GM10266 (cell line): ENCODE data around the gene KIF21B.

ENCODE experiments used
- DNase-seq: peaks from one replicate; pipeline ENCODE4 v3.0.0; 2012; ENCODE audit errors: extremely low spot score
- CTCF ChIP-seq: IDR thresholded peaks from 2 replicates; pipeline ENCODE4 v1.5.1; 2012; ENCODE audit warnings: mild to moderate bottlenecking, low read depth; ENCODE audit not compliant: control insufficient read depth, insufficient read depth; ENCODE audit errors: missing control alignments

Gene KIF21B

GRCh38 chr1:201023517-201023902, at the start of gene KIF21B:
TSS of gene KIF21B (minus strand) at chr1:201023714. CDS start at chr1:201023383, 331 bp downstream.
- TF ChIP-seq CTCF, result no peak
- DNase-seq, result peak; percentile 94

DNA sequence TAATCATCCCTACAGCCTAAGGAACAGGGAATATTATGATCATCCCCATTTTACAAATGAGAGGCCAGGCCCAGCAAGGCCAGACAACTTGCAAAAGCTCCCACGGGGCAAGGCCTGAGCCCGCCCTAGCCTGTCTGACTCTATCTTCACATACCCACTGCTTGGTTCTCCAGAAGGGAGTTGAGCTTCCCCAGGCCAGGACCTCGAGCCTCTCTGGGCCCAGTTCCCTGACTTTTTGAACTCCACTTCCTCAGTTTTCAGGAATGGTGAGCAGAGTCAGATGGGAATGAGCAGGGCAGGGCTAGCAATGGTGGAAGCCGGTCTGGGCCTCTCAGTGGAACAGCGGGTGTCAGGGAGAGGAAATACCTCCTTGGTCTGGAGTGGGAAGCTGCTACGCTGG, 49.4 kb upstream of the KIF21B start:
- no peak for DNase-seq
- no peak for TF ChIP-seq CTCF

DNA sequence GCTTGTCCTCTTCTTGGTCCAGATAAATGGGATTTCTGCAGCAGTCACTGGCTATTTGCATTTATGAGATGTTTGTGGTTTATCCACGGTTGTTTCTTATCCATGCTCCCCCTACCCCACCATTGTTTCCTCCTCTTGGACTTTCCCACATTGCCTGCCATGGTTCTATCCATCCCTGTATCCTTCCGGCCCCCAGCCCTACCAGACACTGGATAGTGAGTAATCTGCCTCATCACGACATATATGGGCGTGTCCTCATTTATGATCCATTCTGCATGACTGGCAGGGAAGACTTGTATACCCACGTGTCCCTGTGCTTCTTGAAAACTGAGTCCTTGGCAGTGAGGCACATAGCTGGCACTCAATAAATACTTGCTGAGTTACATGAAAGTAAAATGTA, 48.6 kb upstream of the KIF21B start:
- no peak for TF ChIP-seq CTCF
- DNase-seq, result no peak

- TF ChIP-seq CTCF, result no peak
- DNase-seq, result no peak
Observed at GRCh38 chr1:201069636-201070035, 46.1 kb upstream of the KIF21B start.

DNA sequence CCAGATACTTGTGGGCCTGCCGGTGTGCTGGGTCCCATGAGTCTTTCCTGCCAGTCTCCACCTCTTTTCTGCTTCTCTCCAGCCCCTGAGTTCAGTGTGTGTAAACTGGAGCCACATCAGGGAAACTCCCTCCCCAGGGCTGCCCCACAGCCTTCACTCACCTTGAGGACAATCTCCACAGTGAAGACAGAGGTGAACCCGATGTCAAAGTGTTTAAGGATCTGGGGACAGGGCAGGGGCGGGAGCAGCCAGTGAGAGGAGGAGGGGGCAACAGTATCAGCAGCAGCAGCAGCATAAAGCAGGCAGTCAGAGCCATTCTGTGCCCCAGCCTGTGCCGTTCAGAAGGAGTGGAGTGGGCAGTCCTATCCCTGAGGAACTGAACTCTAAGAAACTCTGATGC, 45.5 kb upstream of the KIF21B start:
- TF ChIP-seq CTCF, result no peak

GRCh38 chr1:201066986-201067385, 43.5 kb upstream of the KIF21B start:
- no peak for DNase-seq
- TF ChIP-seq CTCF, result no peak

More for the DNA sequence above, 45.5 kb upstream of the KIF21B start:
- no peak for DNase-seq

GRCh38 chr1:201065686-201066085, 42.2 kb upstream of the KIF21B start:
- no peak for DNase-seq

More at GRCh38 chr1:201065686-201066085, 42.2 kb upstream of the KIF21B start:
- no peak for TF ChIP-seq CTCF
